Measurements from ENCODE around the gene TANC2. TPM values are rescaled to one million over a fixed set of nuclear protein-coding genes. Genes with fewer than 3 reads are reported as not detected.

TANC2 gene
- total RNA-seq, 1 experiment from 2014 or later = 24.2 TPM

DNA sequence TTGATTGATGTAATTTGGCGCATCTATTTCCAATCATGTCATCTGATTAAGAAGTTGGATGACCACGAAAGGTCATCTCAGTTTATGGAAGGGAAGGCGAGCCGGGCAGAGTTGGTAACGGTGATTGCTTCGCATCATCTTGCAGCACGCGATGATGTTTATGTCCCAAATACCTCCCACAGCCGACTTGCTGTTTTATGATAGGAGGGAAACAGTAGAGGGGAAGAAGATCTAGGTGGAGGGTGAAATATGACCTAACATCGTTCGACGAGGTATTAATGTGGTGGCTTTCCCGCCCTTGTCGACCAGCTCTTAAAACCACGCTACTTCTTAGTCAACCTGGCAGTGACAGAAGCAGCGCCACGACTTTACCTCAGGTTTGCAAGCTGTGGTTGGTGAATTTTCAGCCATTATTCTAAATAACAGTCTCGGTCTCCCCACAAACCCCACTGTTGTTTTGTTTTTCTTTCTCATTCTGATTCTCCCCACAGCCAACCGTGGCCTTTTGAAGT lies 805 bp upstream of the TANC2 start:
- H3K36me3 ChIP-seq (ENCODE audit: low read depth, low read length) = no peaks in the 10 kb centered on the region
- DNase-seq (no peak), ATAC-seq (no peak)
- H3K27me3 ChIP-seq (ENCODE audit: low read length) = no peaks in the 10 kb centered on the region
- ChIA-PET CTCF (no interaction called here), POLR2A (ENCODE audit: unreplicated experiment) (no interaction called here)
- peaks cover 42% of the 10 kb centered on the region for H3K4me1 ChIP-seq (ENCODE audit: insufficient read depth, low read length)
- peak overlapping the region; percentile 44 for H3K9ac ChIP-seq (ENCODE audit: low read length)
- H2AFZ ChIP-seq (ENCODE audit: low read length) = peak overlapping the region; percentile 87
- H3K4me2 ChIP-seq (ENCODE audit: low read length) = peak overlapping the region; percentile 80
- peaks cover 8% of the 10 kb centered on the region; the same call in 1 of the 2 replicates for H4K20me1 ChIP-seq (ENCODE audit: low read length)
- H3K27ac ChIP-seq (ENCODE audit: low read length) = no peak overlapping the region
- BruUV-seq (replicated peaks) = no TSS peak
- H3K9me3 ChIP-seq (ENCODE audit: low read length) = no peaks in the 10 kb centered on the region
- peaks cover 37% of the 10 kb centered on the region for H3K79me2 ChIP-seq (ENCODE audit: low read length)
- intact Hi-C loops (cut with micrococcal nuclease) = loop anchor here (5.0 to 10.0 kb wide), 2 partner anchors 203 to 400 kb away; no protein-coding TSS in a partner anchor
- H3K9me2 ChIP-seq (replicated peaks; ENCODE audit: low read length) = no peaks in the 10 kb centered on the region
- H3K4me3 ChIP-seq (ENCODE audit: low read length) = peak overlapping the region; percentile 64; the same call in 1 of the 2 replicates
- TF ChIP-seq EZH2 (IDR thresholded peaks at IDR 0.05; ENCODE audit: low read length, unreplicated experiment) (no peak), EZH2phosphoT487 (IDR thresholded peaks at IDR 0.05; ENCODE audit: borderline replicate concordance, low read length) (no peak)
- TF ChIP-seq, protein P1, sequence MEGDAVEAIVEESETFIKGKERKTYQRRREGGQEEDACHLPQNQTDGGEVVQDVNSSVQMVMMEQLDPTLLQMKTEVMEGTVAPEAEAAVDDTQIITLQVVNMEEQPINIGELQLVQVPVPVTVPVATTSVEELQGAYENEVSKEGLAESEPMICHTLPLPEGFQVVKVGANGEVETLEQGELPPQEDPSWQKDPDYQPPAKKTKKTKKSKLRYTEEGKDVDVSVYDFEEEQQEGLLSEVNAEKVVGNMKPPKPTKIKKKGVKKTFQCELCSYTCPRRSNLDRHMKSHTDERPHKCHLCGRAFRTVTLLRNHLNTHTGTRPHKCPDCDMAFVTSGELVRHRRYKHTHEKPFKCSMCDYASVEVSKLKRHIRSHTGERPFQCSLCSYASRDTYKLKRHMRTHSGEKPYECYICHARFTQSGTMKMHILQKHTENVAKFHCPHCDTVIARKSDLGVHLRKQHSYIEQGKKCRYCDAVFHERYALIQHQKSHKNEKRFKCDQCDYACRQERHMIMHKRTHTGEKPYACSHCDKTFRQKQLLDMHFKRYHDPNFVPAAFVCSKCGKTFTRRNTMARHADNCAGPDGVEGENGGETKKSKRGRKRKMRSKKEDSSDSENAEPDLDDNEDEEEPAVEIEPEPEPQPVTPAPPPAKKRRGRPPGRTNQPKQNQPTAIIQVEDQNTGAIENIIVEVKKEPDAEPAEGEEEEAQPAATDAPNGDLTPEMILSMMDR (conservative IDR thresholded peaks at IDR 0.05; ENCODE audit: low read depth, low read length) = no peak
- no peaks in the 10 kb centered on the region for H3F3A ChIP-seq (ENCODE audit: low read length, unreplicated experiment)

GRCh38 chr17:62966426-62967204 lies 580 bp downstream of the TANC2 start:
- peaks cover 8% of the 10 kb centered on the region; the same call in 1 of the 2 replicates for H4K20me1 ChIP-seq (ENCODE audit: low read length)
- DNase-seq (peak; percentile 41), ATAC-seq (peak; percentile 53)
- peak overlapping the region; percentile 83 for H3K4me2 ChIP-seq (ENCODE audit: low read length)
- no peaks in the 10 kb centered on the region for H3F3A ChIP-seq (ENCODE audit: low read length, unreplicated experiment)
- H3K4me3 ChIP-seq (ENCODE audit: low read length) = peak overlapping the region; percentile 88
- H3K27ac ChIP-seq (ENCODE audit: low read length) = no peak overlapping the region
- CTCF ChIA-PET = interaction anchor here (0.7 to 1.3 kb wide), 4 partner anchors 11 to 205 kb away, joined by 3 to 6 read pairs (median 4); no protein-coding TSS in a partner anchor
- TF ChIP-seq EZH2 (IDR thresholded peaks at IDR 0.05; ENCODE audit: low read length, unreplicated experiment) = no peak
- BruUV-seq (replicated peaks) = no TSS peak
- H3K79me2 ChIP-seq (ENCODE audit: low read length) = peaks cover 51% of the 10 kb centered on the region
- intact Hi-C loops (cut with micrococcal nuclease) = loop anchor here (5.0 to 10.0 kb wide), 2 partner anchors 204 to 402 kb away; no protein-coding TSS in a partner anchor
- H3K36me3 ChIP-seq (ENCODE audit: low read depth, low read length) = no peaks in the 10 kb centered on the region
- POLR2A ChIA-PET (ENCODE audit: unreplicated experiment) = interaction anchor here (0.7 kb wide), 1 partner anchor 268 kb away, joined by 3 read pairs; no protein-coding TSS in a partner anchor
- peaks cover 55% of the 10 kb centered on the region for H3K4me1 ChIP-seq (ENCODE audit: insufficient read depth, low read length)
- H3K9ac ChIP-seq (ENCODE audit: low read length) = peak overlapping the region; percentile 73
- H3K27me3 ChIP-seq (ENCODE audit: low read length) = no peaks in the 10 kb centered on the region
- H3K9me3 ChIP-seq (ENCODE audit: low read length) = no peaks in the 10 kb centered on the region
- H2AFZ ChIP-seq (ENCODE audit: low read length) = peak overlapping the region; percentile 73
- no peaks in the 10 kb centered on the region for H3K9me2 ChIP-seq (replicated peaks; ENCODE audit: low read length)

DNA sequence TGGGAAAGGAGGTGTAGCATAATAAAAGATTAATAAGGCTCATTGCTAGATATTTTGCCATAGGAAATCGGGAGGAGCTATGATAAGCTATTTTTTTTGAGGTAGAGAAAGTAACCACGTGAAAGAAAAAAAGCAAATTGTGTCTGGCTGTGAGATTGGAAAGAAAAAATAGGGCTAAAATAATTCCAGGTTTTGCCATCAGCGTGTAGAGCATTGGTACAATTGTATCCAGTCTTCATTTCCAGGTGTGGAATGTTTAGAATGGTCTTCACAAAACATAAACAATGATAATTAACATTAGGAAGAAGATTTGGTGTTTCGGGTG lies 1.1 kb downstream of the TANC2 start:
- Histone ChIP-seq H4K20me1 (ENCODE audit: low read length) (peaks cover 8% of the 10 kb centered on the region; the same call in 1 of the 2 replicates), H3K4me2 (ENCODE audit: low read length) (peak overlapping the region; percentile 83), H3K4me1 (ENCODE audit: insufficient read depth, low read length) (peaks cover 55% of the 10 kb centered on the region), H3K9me3 (ENCODE audit: low read length) (no peaks in the 10 kb centered on the region), H3K27ac (ENCODE audit: low read length) (no peak overlapping the region), H2AFZ (ENCODE audit: low read length) (peak overlapping the region; percentile 73), H3K27me3 (ENCODE audit: low read length) (no peaks in the 10 kb centered on the region), H3F3A (ENCODE audit: low read length, unreplicated experiment) (no peaks in the 10 kb centered on the region), H3K79me2 (ENCODE audit: low read length) (peaks cover 56% of the 10 kb centered on the region), H3K4me3 (ENCODE audit: low read length) (peak overlapping the region; percentile 88), H3K9ac (ENCODE audit: low read length) (peak overlapping the region; percentile 73), H3K36me3 (ENCODE audit: low read depth, low read length) (no peaks in the 10 kb centered on the region), H3K9me2 (replicated peaks; ENCODE audit: low read length) (no peaks in the 10 kb centered on the region)
- BruUV-seq (replicated peaks) = TSS peak; percentile 50
- TF ChIP-seq, protein P1 (conservative IDR thresholded peaks at IDR 0.05; ENCODE audit: low read depth, low read length) = no peak
- TF ChIP-seq EZH2 (IDR thresholded peaks at IDR 0.05; ENCODE audit: low read length, unreplicated experiment) (no peak), EZH2phosphoT487 (IDR thresholded peaks at IDR 0.05; ENCODE audit: borderline replicate concordance, low read length) (no peak)
- ATAC-seq (no peak), DNase-seq (no peak)
- ChIA-PET CTCF (interaction anchor here (0.7 to 1.3 kb wide), 3 partner anchors 11 to 205 kb away, joined by 3 to 6 read pairs (median 4); no protein-coding TSS in a partner anchor), POLR2A (ENCODE audit: unreplicated experiment) (interaction anchor here (0.7 kb wide), 1 partner anchor 269 kb away, joined by 3 read pairs; no protein-coding TSS in a partner anchor)
- intact Hi-C loops (cut with micrococcal nuclease) = loop anchor here (5.0 to 10.0 kb wide), 2 partner anchors 205 to 402 kb away; no protein-coding TSS in a partner anchor
